ENCODE results near the gene CARD14.

DNA sequence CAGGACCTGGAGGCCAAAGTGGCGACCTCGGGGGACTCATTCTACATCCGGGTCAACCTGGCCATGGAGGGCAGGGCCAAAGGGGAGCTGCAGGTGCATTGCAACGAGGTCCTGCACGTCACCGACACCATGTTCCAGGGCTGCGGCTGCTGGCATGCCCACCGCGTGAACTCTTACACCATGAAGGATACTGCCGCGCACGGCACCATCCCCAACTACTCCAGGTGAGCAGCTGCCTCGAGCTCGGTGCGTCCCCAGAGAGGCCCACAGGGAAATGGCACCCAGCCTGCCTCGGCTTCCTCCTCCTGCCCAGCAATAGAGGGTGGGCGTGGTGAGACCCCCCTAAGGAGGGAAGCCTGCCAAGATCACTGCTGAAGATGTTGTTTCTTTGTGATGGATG is 32.4 kb downstream of the CARD14 start:
- no peak for TF ChIP-seq CTCF (IDR thresholded peaks at IDR 0.05)
- TF ChIP-seq EZH2phosphoT487 (IDR thresholded peaks at IDR 0.05): no peak
- TF ChIP-seq EZH2 (IDR thresholded peaks at IDR 0.05): no peak
